Mesodermal cell (in vitro differentiated cells): Measurements from ENCODE around the gene SCG5.

Source experiments
- H3K27ac ChIP-seq: 2 replicates; pipeline ENCODE4 v1.7.0; 2013; ENCODE audit warnings: mild to moderate bottlenecking, low read depth, low read length, moderate library complexity; ENCODE audit not compliant: severe bottlenecking
- H3K36me3 ChIP-seq: 2 replicates; pipeline ENCODE4 v1.7.1; 2013; ENCODE audit warnings: mild to moderate bottlenecking, low read length, moderate library complexity; ENCODE audit not compliant: control insufficient read depth, insufficient read depth
- H3K4me1 ChIP-seq: one replicate; pipeline ENCODE4 v1.7.1; 2013; ENCODE audit warnings: mild to moderate bottlenecking, low read length; ENCODE audit not compliant: insufficient read depth, control insufficient read depth, poor library complexity, severe bottlenecking
- H3K4me3 ChIP-seq: 2 replicates; pipeline ENCODE4 v1.7.0; 2013; ENCODE audit warnings: low read length, control low read depth, mild to moderate bottlenecking; ENCODE audit not compliant: insufficient read depth, poor library complexity, severe bottlenecking; ENCODE audit errors: extremely low read depth
- H3K9me3 ChIP-seq: 2 replicates; pipeline ENCODE4 v1.7.1; 2013; ENCODE audit warnings: mild to moderate bottlenecking, low read length, moderate library complexity; ENCODE audit not compliant: control insufficient read depth
- WGBS, 2 experiments: methylation state at CpG; one replicate each; pipeline ENCODE4 v1.1.5; 2013; ENCODE audit warnings: missing lambda C conversion rate in 2 of 2; ENCODE audit not compliant: insufficient coverage in 2 of 2; 5-methylcytosine and 5-hydroxymethylcytosine counted together

Gene SCG5

GRCh38 chr15:32739522-32740063 is 98.1 kb downstream of the SCG5 start:
- Histone ChIP-seq H3K36me3 (peaks cover 15% of the 10 kb centered on the region), H3K4me3 (no peak overlapping the region), H3K27ac (no peak overlapping the region), H3K4me1 (no peaks in the 10 kb centered on the region), H3K9me3 (peaks cover 11% of the 10 kb centered on the region)
- WGBS, 2 experiments = 80% methylated on average over 1 of the region's 1 CpG; no CpG with 5 or more reads in 1 of the 2 experiments

DNA sequence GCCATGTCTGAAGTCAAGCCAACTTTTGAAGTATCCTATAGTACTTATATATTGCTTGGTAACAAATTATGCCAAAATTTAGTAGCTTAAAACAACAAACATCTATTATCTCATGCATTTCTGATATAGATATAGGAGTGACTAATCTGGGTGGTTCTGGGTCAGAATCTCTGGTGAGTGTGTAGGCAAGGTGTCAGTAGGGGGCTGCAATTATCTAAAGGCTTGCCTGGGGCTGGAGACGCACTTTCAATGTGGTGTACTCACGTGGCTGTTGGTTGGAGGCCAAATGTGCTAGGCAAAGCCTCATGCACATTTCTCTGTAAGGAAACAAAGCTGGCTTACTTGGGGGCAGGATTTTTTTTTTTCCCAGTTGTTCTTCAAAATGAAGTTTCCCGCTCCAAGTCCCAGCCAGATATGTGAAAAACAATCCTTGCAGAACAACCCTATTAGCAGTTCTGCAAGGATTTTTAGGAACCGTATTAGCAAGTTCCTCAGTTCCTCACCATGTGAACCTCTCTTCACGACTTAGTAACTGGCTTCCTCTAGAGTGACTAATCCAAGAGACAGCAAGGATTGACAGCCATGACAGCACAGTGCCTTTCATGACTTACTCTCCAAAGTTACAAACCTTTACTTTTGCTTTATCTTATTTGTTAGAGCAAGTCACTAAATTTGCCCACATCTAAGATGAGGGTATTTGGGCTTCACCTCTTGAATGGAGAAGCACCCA is 102.1 kb downstream of the SCG5 start:
- no peaks in the 10 kb centered on the region for H3K36me3 ChIP-seq
- no peaks in the 10 kb centered on the region for H3K4me1 ChIP-seq
- H3K9me3 ChIP-seq = peaks cover 11% of the 10 kb centered on the region
- 76 to 85% methylated on average over 3 to 4 of the region's 5 CpGs for WGBS, 2 experiments
- H3K4me3 ChIP-seq = no peak overlapping the region
- no peak overlapping the region for H3K27ac ChIP-seq

GRCh38 chr15:32746116-32746857 is 104.8 kb downstream of the SCG5 start:
- Histone ChIP-seq H3K4me3 (no peak overlapping the region), H3K36me3 (no peaks in the 10 kb centered on the region), H3K27ac (no peak overlapping the region), H3K4me1 (no peaks in the 10 kb centered on the region), H3K9me3 (peaks cover 3% of the 10 kb centered on the region)
- 96 to 100% methylated on average over 1 of the region's 4 CpGs for WGBS, 2 experiments
